ENCODE data around the gene MATK. TPM values are rescaled to one million over a fixed set of nuclear protein-coding genes. Genes with fewer than 3 reads are reported as not detected.

The MATK gene
- polyA plus RNA-seq, 1 experiment, result not detected

GRCh38 chr19:3765121-3765520 is 21.1 kb downstream of the MATK start:
- DNase-seq (ENCODE audit: low read depth, low spot score), result no peak
- no peaks in the 10 kb centered on the region for H3K27me3 ChIP-seq (ENCODE audit: control insufficient read depth, insufficient read depth, low read length)
- ChIA-PET CTCF (no interaction called here), POLR2A (interaction anchor here (0.6 kb wide), 1 partner anchor 53 kb away, joined by 3 read pairs; no protein-coding TSS in a partner anchor)
- H3K4me3 ChIP-seq (ENCODE audit: low read depth, low read length), result no peak overlapping the region
- H3K27ac ChIP-seq (ENCODE audit: low read depth, low read length), result no peak overlapping the region
- no peak for TF ChIP-seq CTCF (IDR thresholded peaks at IDR 0.05; ENCODE audit: low read depth, low read length)
- no peaks in the 10 kb centered on the region; the same call in 1 of the 2 replicates for H3K9me3 ChIP-seq (ENCODE audit: control insufficient read depth, insufficient read depth, low read length)

GRCh38 chr19:3762501-3763459 is 23.4 kb downstream of the MATK start, which contains the start of gene MRPL54:
MRPL54 (plus strand) TSS chr19:3762682; CDS start chr19:3762701, 19 bp downstream.
- CTCF ChIA-PET, result interaction anchor here (0.6 to 1.6 kb wide), 5 partner anchors 22 to 278 kb away, joined by 3 to 7 read pairs (median 5); no protein-coding TSS in a partner anchor
- POLR2A ChIA-PET, result interaction anchor here (0.5 to 1.6 kb wide), 10 partner anchors 22 to 1861 kb away, joined by 3 to 13 read pairs (median 4); partner anchors contain the start of genes DAPK3 and EEF2
- TF ChIP-seq CTCF (IDR thresholded peaks at IDR 0.05; ENCODE audit: low read depth, low read length), result no peak
- Histone ChIP-seq H3K27me3 (ENCODE audit: control insufficient read depth, insufficient read depth, low read length) (no peaks in the 10 kb centered on the region), H3K4me3 (ENCODE audit: low read depth, low read length) (peak within 1 kb of the TSS; percentile 99), H3K9me3 (ENCODE audit: control insufficient read depth, insufficient read depth, low read length) (no peaks in the 10 kb centered on the region; the same call in 1 of the 2 replicates), H3K27ac (ENCODE audit: low read depth, low read length) (peak within 1 kb of the TSS; percentile 98)
- DNase-seq (ENCODE audit: low read depth, low spot score), result peak; percentile 98

GRCh38 chr19:3762130-3762473 is 24.1 kb downstream of the MATK start:
- no peak for TF ChIP-seq CTCF (IDR thresholded peaks at IDR 0.05; ENCODE audit: low read depth, low read length)
- Histone ChIP-seq H3K27me3 (ENCODE audit: control insufficient read depth, insufficient read depth, low read length) (no peaks in the 10 kb centered on the region), H3K27ac (ENCODE audit: low read depth, low read length) (peak overlapping the region; percentile 43), H3K9me3 (ENCODE audit: control insufficient read depth, insufficient read depth, low read length) (no peaks in the 10 kb centered on the region; the same call in 1 of the 2 replicates), H3K4me3 (ENCODE audit: low read depth, low read length) (peak overlapping the region; percentile 99; the same call in 1 of the 2 replicates)
- POLR2A ChIA-PET, result interaction anchor here (0.6 to 1.6 kb wide), 4 partner anchors 35 to 223 kb away, joined by 3 to 13 read pairs (median 8); partner anchors contain the start of genes DAPK3 and EEF2
- CTCF ChIA-PET, result interaction anchor here (0.7 to 1.6 kb wide), 3 partner anchors 21 to 277 kb away, joined by 3 to 7 read pairs (median 6); no protein-coding TSS in a partner anchor
- no peak for DNase-seq (ENCODE audit: low read depth, low spot score)

- ChIA-PET CTCF (interaction anchor here (0.7 to 1.6 kb wide), 3 partner anchors 20 to 276 kb away, joined by 3 to 7 read pairs (median 6); no protein-coding TSS in a partner anchor), POLR2A (interaction anchor here (1.4 to 1.6 kb wide), 3 partner anchors 207 to 224 kb away, joined by 6 to 13 read pairs (median 10); partner anchors contain the start of genes DAPK3 and EEF2)
- H3K9me3 ChIP-seq (ENCODE audit: control insufficient read depth, insufficient read depth, low read length), result no peaks in the 10 kb centered on the region; the same call in 1 of the 2 replicates
- no peaks in the 10 kb centered on the region for H3K27me3 ChIP-seq (ENCODE audit: control insufficient read depth, insufficient read depth, low read length)
- peak; percentile 61 for TF ChIP-seq CTCF (IDR thresholded peaks at IDR 0.05; ENCODE audit: low read depth, low read length)
- peak within 1 kb of the TSS; percentile 98 for H3K27ac ChIP-seq (ENCODE audit: low read depth, low read length)
- peak within 1 kb of the TSS; percentile 99 for H3K4me3 ChIP-seq (ENCODE audit: low read depth, low read length)
- peak; percentile 59 for DNase-seq (ENCODE audit: low read depth, low spot score)
Measured at GRCh38 chr19:3761382-3762129, 24.6 kb downstream of the MATK start, which contains the start of gene APBA3. APBA3 (minus strand) TSS chr19:3761692; CDS start chr19:3760264, 1,428 bp downstream.

Measured in AG04450 (cell line).